GM23338 (cell line): Measurements from ENCODE around the gene PYGB. TPM values are rescaled to one million over a fixed set of nuclear protein-coding genes. Genes with fewer than 3 reads are reported as not detected.

Experiments used
- ATAC-seq: fragments of 200-7000 bp; cut with Tn5 transposase; 3 replicates; pipeline ENCODE4 v1.9.1; 2020
- DNase-seq: peaks from one replicate; pipeline ENCODE4 v3.0.0-alpha.2; 2015; ENCODE audit warnings: low spot score
- H2AFZ ChIP-seq: fragments of 200-600 bp; sonication (generic); 2 replicates; pipeline ENCODE4 v1.8.0; 2016; ENCODE audit warnings: antibody characterized with exemption, mild to moderate bottlenecking, moderate library complexity
- H3F3A ChIP-seq: fragments of 200-600 bp; sonication (generic); replicated peaks from 2 replicates; pipeline ENCODE4 v1.8.0; 2017; ENCODE audit warnings: antibody characterized with exemption, mixed run types, low read depth
- H3K27ac ChIP-seq: fragments of 200-600 bp; sonication (generic); 2 replicates; pipeline ENCODE4 v1.6.1; 2016; ENCODE audit warnings: low read depth
- H3K27me3 ChIP-seq: fragments of 200-600 bp; sonication (generic); 2 replicates; pipeline ENCODE4 v1.8.0; 2016; ENCODE audit warnings: mild to moderate bottlenecking, mixed run types, moderate library complexity; ENCODE audit not compliant: insufficient read depth
- H3K36me3 ChIP-seq: fragments of 200-600 bp; sonication (generic); 2 replicates; pipeline ENCODE4 v1.8.0; 2016; ENCODE audit warnings: mild to moderate bottlenecking; ENCODE audit not compliant: insufficient read depth
- H3K4me1 ChIP-seq: fragments of 200-600 bp; sonication (generic); 2 replicates; pipeline ENCODE4 v1.8.0; 2016; ENCODE audit warnings: mild to moderate bottlenecking, moderate library complexity; ENCODE audit not compliant: insufficient read depth
- H3K4me2 ChIP-seq: fragments of 200-600 bp; sonication (generic); 2 replicates; pipeline ENCODE4 v1.7.1; 2017; ENCODE audit warnings: mixed run types
- H3K4me3 ChIP-seq: fragments of 200-600 bp; sonication (generic); 2 replicates; pipeline ENCODE4 v1.6.1; 2016; ENCODE audit warnings: mixed run types
- H3K79me2 ChIP-seq: fragments of 200-600 bp; sonication (generic); replicated peaks from 2 replicates; pipeline ENCODE4 v1.8.0; 2017; ENCODE audit warnings: mild to moderate bottlenecking; ENCODE audit not compliant: insufficient read depth
- H3K9me2 ChIP-seq: fragments of 200-600 bp; sonication (generic); 2 replicates; pipeline ENCODE4 v1.8.0; 2017; ENCODE audit not compliant: insufficient read depth
- H4K20me1 ChIP-seq: fragments of 200-600 bp; sonication (generic); replicated peaks from 2 replicates; pipeline ENCODE4 v1.8.0; 2017; ENCODE audit warnings: mild to moderate bottlenecking; ENCODE audit not compliant: insufficient read depth
- H3K27ac Mint-ChIP-seq: 2 replicates; pipeline ENCODE4 v1.8.0; 2020; ENCODE audit warnings: inconsistent platforms, mild to moderate bottlenecking, moderate library complexity, mixed read lengths
- H3K27me3 Mint-ChIP-seq: 3 replicates; pipeline ENCODE4 v1.8.0; 2022; ENCODE audit warnings: low read depth, mild to moderate bottlenecking, moderate library complexity, mixed read lengths, inconsistent platforms; ENCODE audit not compliant: insufficient read depth, poor library complexity
- H3K36me3 Mint-ChIP-seq: 3 replicates; pipeline ENCODE4 v1.8.0; 2021; ENCODE audit warnings: low read depth, mild to moderate bottlenecking, inconsistent platforms, moderate library complexity, mixed read lengths
- H3K4me1 Mint-ChIP-seq: 3 replicates; pipeline ENCODE4 v1.8.0; 2020; ENCODE audit warnings: mild to moderate bottlenecking, inconsistent platforms, mixed read lengths
- H3K4me3 Mint-ChIP-seq: 3 replicates; pipeline ENCODE4 v1.8.0; 2021; ENCODE audit warnings: moderate library complexity, mild to moderate bottlenecking, inconsistent platforms, mixed read lengths
- H3K9me3 Mint-ChIP-seq: 3 replicates; pipeline ENCODE4 v1.8.0; 2020; ENCODE audit warnings: moderate library complexity, mild to moderate bottlenecking, inconsistent platforms, mixed read lengths
- CREB1 ChIP-seq: fragments of 250-450 bp; sonication (Bioruptor Pico); IDR thresholded peaks from 2 replicates; pipeline ENCODE4 v1.5.0; 2020; ENCODE audit warnings: low read depth, mild to moderate bottlenecking, moderate library complexity
- CTCF ChIP-seq, 2 experiments: fragments of 200-600 bp in 1 of 2; sonication (generic) in 1 of 2; conservative IDR thresholded peaks; 2 replicates each; pipeline versions ENCODE4 v1.5.1 to v1.6.1; 2016 to 2017; ENCODE audit warnings: antibody characterized with exemption in 2 of 2, low read depth in 2 of 2, mild to moderate bottlenecking in 2 of 2, moderate library complexity in 1 of 2
- EZH2 ChIP-seq: fragments of 200-600 bp; sonication (generic); IDR thresholded peaks from one replicate; pipeline ENCODE4 v1.8.0; 2017; ENCODE audit warnings: antibody characterized with exemption, mild to moderate bottlenecking, low read depth; ENCODE audit not compliant: unreplicated experiment
- EZH2phosphoT487 ChIP-seq: fragments of 200-600 bp; sonication (generic); IDR thresholded peaks from one replicate; pipeline ENCODE4 v1.8.1; 2018; ENCODE audit warnings: antibody characterized with exemption; ENCODE audit not compliant: unreplicated experiment
- JUNB ChIP-seq: IDR thresholded peaks from one replicate; pipeline ENCODE4 v1.6.1; 2016; ENCODE audit warnings: antibody characterized with exemption; ENCODE audit not compliant: unreplicated experiment
- NANOG ChIP-seq: IDR thresholded peaks from 2 replicates; pipeline ENCODE4 v1.6.1; 2016; ENCODE audit warnings: antibody characterized with exemption, borderline replicate concordance
- POLR2AphosphoS5 ChIP-seq: IDR thresholded peaks from 2 replicates; pipeline ENCODE4 v1.6.1; 2016; ENCODE audit warnings: antibody characterized with exemption, low read depth
- REST ChIP-seq: IDR thresholded peaks from one replicate; pipeline ENCODE4 v1.6.1; 2018; ENCODE audit warnings: antibody characterized with exemption; ENCODE audit not compliant: unreplicated experiment
- STAT1 ChIP-seq: IDR thresholded peaks from one replicate; pipeline ENCODE4 v1.6.1; 2016; ENCODE audit warnings: antibody characterized with exemption; ENCODE audit not compliant: unreplicated experiment
- ZNF331 ChIP-seq: fragments of 250-450 bp; sonication (Bioruptor Pico); IDR thresholded peaks from 2 replicates; pipeline ENCODE4 v1.5.0; 2020; ENCODE audit warnings: low read depth, mild to moderate bottlenecking, moderate library complexity
- polyA plus RNA-seq: library from polyadenylated mRNA; unstranded; fragments of >200 nt; fragmentation: Nextera tagmentation; extraction: Ambion mirVana; gene quantifications from 2 replicates; pipeline ENCODE4 v1.2.1, GENCODE V29; 2016
- total RNA-seq: library from RNA; depleted of rRNA; stranded (reverse); fragments of >200 nt; shearing (Covaris generic); gene quantifications from 2 replicates; pipeline ENCODE4 v1.2.3, GENCODE V29; 2014
- TF ChIP-seq, protein P1 (sequence below): IDR thresholded peaks from 2 replicates; pipeline ENCODE4 v1.6.1; 2016; ENCODE audit warnings: antibody characterized with exemption

Gene PYGB
- total and polyA plus RNA-seq, 2 experiments from 2014 or later = 15.6 to 64.0 TPM

- TF ChIP-seq CREB1 (no peak), NANOG (no peak), STAT1 (no peak), CTCF (conservative IDR thresholded peaks at IDR 0.05; ENCODE audit: low read depth in 2 of 2) (no peak), EZH2 (no peak), ZNF331 (CRISPR knock-in tag) (no peak)
These were observed 33.1 kb upstream of the PYGB start (continued) for GRCh38 chr20:25214819-25215218.

- H3K9me3 Mint-ChIP-seq = no peaks in the 10 kb centered on the region
- peaks cover 2% of the 10 kb centered on the region; the same call in 1 of the 3 replicates for H3K4me1 Mint-ChIP-seq
- TF ChIP-seq POLR2AphosphoS5 (no peak), CTCF (conservative IDR thresholded peaks at IDR 0.05; ENCODE audit: low read depth in 2 of 2) (no peak), EZH2phosphoT487 (no peak), CREB1 (no peak), JUNB (no peak), STAT1 (no peak), REST (no peak), NANOG (no peak)
- TF ChIP-seq, protein P1, sequence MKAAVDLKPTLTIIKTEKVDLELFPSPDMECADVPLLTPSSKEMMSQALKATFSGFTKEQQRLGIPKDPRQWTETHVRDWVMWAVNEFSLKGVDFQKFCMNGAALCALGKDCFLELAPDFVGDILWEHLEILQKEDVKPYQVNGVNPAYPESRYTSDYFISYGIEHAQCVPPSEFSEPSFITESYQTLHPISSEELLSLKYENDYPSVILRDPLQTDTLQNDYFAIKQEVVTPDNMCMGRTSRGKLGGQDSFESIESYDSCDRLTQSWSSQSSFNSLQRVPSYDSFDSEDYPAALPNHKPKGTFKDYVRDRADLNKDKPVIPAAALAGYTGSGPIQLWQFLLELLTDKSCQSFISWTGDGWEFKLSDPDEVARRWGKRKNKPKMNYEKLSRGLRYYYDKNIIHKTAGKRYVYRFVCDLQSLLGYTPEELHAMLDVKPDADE = no peak
- H3K27me3 Mint-ChIP-seq = peaks cover 4% of the 10 kb centered on the region
- no peak overlapping the region for H2AFZ ChIP-seq
- H3K36me3 Mint-ChIP-seq = peaks cover 10% of the 10 kb centered on the region; the same call in 2 of the 3 replicates
- H3K27ac Mint-ChIP-seq = no peak overlapping the region
- H4K20me1 ChIP-seq = 0 out of 2 replicates have a peak, but pooled peaks cover 5% of the 10 kb centered on the region
- no peaks in the 10 kb centered on the region for H3K36me3 ChIP-seq
- H3K9me2 ChIP-seq = no peaks in the 10 kb centered on the region
- H3K4me2 ChIP-seq = no peak overlapping the region
- H3K27me3 ChIP-seq = no peaks in the 10 kb centered on the region
- ATAC-seq = no peak
- H3K27ac ChIP-seq = no peak overlapping the region
- no peak overlapping the region for H3K4me3 ChIP-seq
- no peaks in the 10 kb centered on the region for H3K4me1 ChIP-seq
- DNase-seq = no peak
- H3K4me3 Mint-ChIP-seq = no peak overlapping the region
- H3F3A ChIP-seq = no peaks in the 10 kb centered on the region
- H3K79me2 ChIP-seq = no peaks in the 10 kb centered on the region
These were observed 32.4 kb upstream of the PYGB start for GRCh38 chr20:25215521-25215920.
